Astrocyte of the hippocampus (primary cell): Measurements from ENCODE around the gene CNOT8.
"Not testable (repeated sequence)": the region's sequence is repeated elsewhere in the genome, so short reads cannot be mapped to it uniquely, and the experiment has no call there.

Experiments used
- DNase-seq: peaks from one replicate; pipeline ENCODE4 v3.0.0; 2011; ENCODE audit warnings: low read depth, low spot score

Gene CNOT8

GRCh38 chr5:154858297-154858971, at the start of gene CNOT8:
Gene CNOT8 (plus strand): TSS chr5:154858627. CDS start chr5:154863279, 4,652 bp downstream.
- DNase-seq = peak; percentile 99

- DNase-seq = no peak
Measured at GRCh38 chr5:154811239-154811638, 47.2 kb upstream of the CNOT8 start.

GRCh38 chr5:154811653-154812465, 46.6 kb upstream of the CNOT8 start:
- DNase-seq = peak; percentile 83

- no peak for DNase-seq
Measured at GRCh38 chr5:154813158-154813557, 45.3 kb upstream of the CNOT8 start.

GRCh38 chr5:154813736-154814135, 44.7 kb upstream of the CNOT8 start:
- DNase-seq = no peak

- no peak for DNase-seq
Measured at GRCh38 chr5:154815025-154815424, 43.4 kb upstream of the CNOT8 start.

- DNase-seq = no peak
Measured at GRCh38 chr5:154815684-154816247, 42.7 kb upstream of the CNOT8 start.

- DNase-seq = no peak
Measured at GRCh38 chr5:154816891-154817492, 41.4 kb upstream of the CNOT8 start.

- no peak for DNase-seq
Measured at GRCh38 chr5:154817815-154818214, 40.6 kb upstream of the CNOT8 start.

- no peak for DNase-seq
Measured at GRCh38 chr5:154818471-154819116, 39.8 kb upstream of the CNOT8 start.

- no peak for DNase-seq
Measured at GRCh38 chr5:154819546-154819945, 38.9 kb upstream of the CNOT8 start.

- DNase-seq = no peak
Measured at GRCh38 chr5:154820383-154820782, 38.0 kb upstream of the CNOT8 start.

- not testable (repeated sequence) for DNase-seq
Measured at GRCh38 chr5:154822896-154823295, 35.5 kb upstream of the CNOT8 start.

GRCh38 chr5:154823605-154824004, 34.8 kb upstream of the CNOT8 start:
- DNase-seq = no peak

GRCh38 chr5:154824070-154824469, 34.4 kb upstream of the CNOT8 start:
- no peak for DNase-seq

GRCh38 chr5:154829181-154829588, 29.2 kb upstream of the CNOT8 start:
- no peak for DNase-seq

- no peak for DNase-seq
Measured at GRCh38 chr5:154829589-154830218, 28.7 kb upstream of the CNOT8 start.

GRCh38 chr5:154830219-154830595, 28.2 kb upstream of the CNOT8 start:
- DNase-seq = no peak

GRCh38 chr5:154830596-154830995, 27.8 kb upstream of the CNOT8 start:
- no peak for DNase-seq

- DNase-seq = no peak
Measured at GRCh38 chr5:154831451-154831850, 27.0 kb upstream of the CNOT8 start.

GRCh38 chr5:154832804-154833203, 25.6 kb upstream of the CNOT8 start:
- DNase-seq = not testable (repeated sequence)
